Activated CD4-positive, alpha-beta memory T cell treated with anti-CD3 and anti-CD28 coated beads for 36 hours (primary cell): ENCODE data around the gene RNF113B. TPM values are rescaled to one million over a fixed set of nuclear protein-coding genes. Genes with fewer than 3 reads are reported as not detected.

Experiments used
- CTCF ChIA-PET: fragments of 350-600 bp; sonication (Branson Sonifier 250); formaldehyde crosslinking; loops from one replicate; lab custom pipeline; 2021; ENCODE audit warnings: antibody characterized with exemption, inconsistent platforms; lab: Charles Lee
- POLR2A ChIA-PET: fragments of 350-600 bp; sonication (Branson Sonifier 250); formaldehyde crosslinking; loops from one replicate; lab custom pipeline; 2021; ENCODE audit warnings: antibody characterized with exemption; lab: Charles Lee
- DNase-seq: peaks from one replicate; pipeline ENCODE4 v3.0.0-alpha.2; 2020
- H3K27ac Mint-ChIP-seq: one replicate; pipeline ENCODE4 v1.8.0; 2021; ENCODE audit warnings: mixed read lengths
- H3K27me3 Mint-ChIP-seq: one replicate; pipeline ENCODE4 v1.8.0; 2021; ENCODE audit warnings: mixed read lengths
- H3K36me3 Mint-ChIP-seq: one replicate; pipeline ENCODE4 v1.8.0; 2021; ENCODE audit warnings: mixed read lengths
- H3K4me1 Mint-ChIP-seq: one replicate; pipeline ENCODE4 v1.8.0; 2021; ENCODE audit warnings: low read depth, mixed read lengths
- H3K4me3 Mint-ChIP-seq: one replicate; pipeline ENCODE4 v1.8.0; 2021; ENCODE audit warnings: mild to moderate bottlenecking, mixed read lengths
- H3K9me3 Mint-ChIP-seq: one replicate; pipeline ENCODE4 v1.8.0; 2021; ENCODE audit warnings: mixed read lengths
- intact Hi-C: fragments of 100-400 bp; cut with micrococcal nuclease; formaldehyde crosslinking; loops from one replicate; pipeline ENCODE4 v1.15.1; 2023
- total RNA-seq, 2 experiments: library from RNA; stranded (reverse); gene quantifications; one replicate each; pipeline ENCODE4 v1.2.3, GENCODE V29; 2021

The RNF113B gene
- total RNA-seq, 2 experiments from 2014 or later = not detected

DNA sequence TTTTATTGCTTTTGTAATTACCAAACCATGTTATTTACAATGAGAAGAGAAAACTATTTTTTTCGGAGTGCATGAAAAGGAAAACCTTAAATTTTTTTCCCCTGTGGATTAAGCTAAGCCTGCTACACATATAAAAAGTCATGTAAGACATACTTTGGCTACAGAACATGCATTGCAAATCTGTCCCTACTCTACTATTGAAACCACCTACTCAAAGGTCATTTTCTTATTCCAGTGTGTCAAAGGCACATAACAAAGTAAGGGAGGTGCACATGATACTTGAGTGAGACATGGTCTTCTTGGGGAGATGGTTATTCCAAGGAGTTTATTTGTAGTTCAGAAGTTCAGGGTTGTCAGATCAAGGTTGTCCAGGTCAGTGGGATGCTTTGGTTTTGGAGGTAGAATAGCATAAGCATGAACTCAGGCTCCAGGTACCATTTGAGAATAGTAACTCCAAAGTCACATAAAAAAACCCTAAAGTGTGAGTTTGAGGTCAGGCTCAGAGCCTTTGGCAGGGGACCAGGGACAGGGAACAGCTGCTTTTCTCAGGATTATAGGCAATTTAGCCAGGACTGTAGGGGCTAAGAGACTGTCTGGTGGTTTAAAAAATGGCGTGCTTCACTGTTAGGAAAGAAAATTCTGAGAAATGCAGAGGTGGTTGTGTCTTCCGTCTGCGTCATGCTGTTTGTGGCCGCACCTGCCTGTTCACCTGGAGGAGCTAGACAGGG is 18.7 kb downstream of the RNF113B start:
- no peaks in the 10 kb centered on the region for H3K9me3 Mint-ChIP-seq
- intact Hi-C loops = no loop called here
- H3K4me1 Mint-ChIP-seq = no peaks in the 10 kb centered on the region
- CTCF ChIA-PET = no interaction called here
- POLR2A ChIA-PET = no interaction called here
- no peak for DNase-seq
- H3K4me3 Mint-ChIP-seq = no peak overlapping the region
- no peak overlapping the region for H3K27ac Mint-ChIP-seq
- peaks cover 6% of the 10 kb centered on the region for H3K27me3 Mint-ChIP-seq
- H3K36me3 Mint-ChIP-seq = no peaks in the 10 kb centered on the region

DNA sequence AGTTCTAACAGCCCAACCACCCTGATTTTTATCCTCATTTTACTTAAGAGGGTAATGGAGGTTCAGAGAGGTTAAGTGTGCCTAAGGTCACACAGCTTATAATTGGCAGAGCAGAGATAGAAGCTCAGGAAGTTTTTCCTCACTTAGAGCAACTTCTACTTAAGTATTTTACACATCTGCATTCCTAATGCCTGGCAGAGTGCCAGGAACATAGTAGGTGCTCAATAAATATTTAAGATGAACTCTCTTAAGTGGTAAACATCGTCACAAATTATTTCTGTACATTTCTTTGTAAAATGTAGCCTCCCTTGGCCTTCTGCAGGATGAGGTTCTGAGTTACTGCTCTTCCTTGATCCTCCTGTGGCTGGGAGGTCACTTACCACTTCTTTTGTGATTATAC is 19.5 kb downstream of the RNF113B start:
- Mint-ChIP-seq H3K9me3 (no peaks in the 10 kb centered on the region), H3K27ac (no peak overlapping the region), H3K4me3 (no peak overlapping the region), H3K27me3 (peaks cover 10% of the 10 kb centered on the region), H3K36me3 (no peaks in the 10 kb centered on the region), H3K4me1 (no peaks in the 10 kb centered on the region)
- POLR2A ChIA-PET = no interaction called here
- CTCF ChIA-PET = no interaction called here
- DNase-seq = no peak
- intact Hi-C loops = no loop called here

DNA sequence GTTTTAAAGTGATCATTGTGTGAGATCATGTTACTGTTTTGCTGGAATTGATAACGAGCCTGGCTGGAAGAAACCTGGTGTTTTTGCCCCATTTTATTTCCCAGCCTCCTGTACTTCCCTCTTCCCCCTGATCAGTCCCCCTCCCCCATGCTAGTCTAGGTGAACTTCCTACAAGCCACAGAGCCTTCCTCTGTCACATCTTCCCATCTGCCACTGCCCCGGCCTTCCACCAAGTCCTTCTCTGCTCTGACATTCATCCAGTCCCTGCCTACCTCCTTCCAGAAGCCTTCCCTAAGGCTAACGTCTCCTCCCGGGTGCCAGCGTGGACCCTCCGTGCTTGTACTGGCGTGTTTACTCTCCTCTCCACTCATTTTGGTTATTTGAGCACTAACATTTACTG is 19.9 kb downstream of the RNF113B start:
- CTCF ChIA-PET = no interaction called here
- POLR2A ChIA-PET = no interaction called here
- intact Hi-C loops = no loop called here
- Mint-ChIP-seq H3K27me3 (peaks cover 13% of the 10 kb centered on the region), H3K4me1 (no peaks in the 10 kb centered on the region), H3K9me3 (no peaks in the 10 kb centered on the region), H3K27ac (no peak overlapping the region), H3K4me3 (no peak overlapping the region), H3K36me3 (no peaks in the 10 kb centered on the region)
- DNase-seq = no peak

GRCh38 chr13:98156259-98156658 is 20.8 kb downstream of the RNF113B start:
- CTCF ChIA-PET = interaction anchor here (0.6 kb wide), 1 partner anchor 34 kb away, joined by 3 read pairs; no protein-coding TSS in a partner anchor
- Mint-ChIP-seq H3K4me1 (no peaks in the 10 kb centered on the region), H3K36me3 (no peaks in the 10 kb centered on the region), H3K9me3 (no peaks in the 10 kb centered on the region), H3K27me3 (peaks cover 19% of the 10 kb centered on the region), H3K4me3 (no peak overlapping the region), H3K27ac (no peak overlapping the region)
- intact Hi-C loops = no loop called here
- POLR2A ChIA-PET = no interaction called here
- no peak for DNase-seq

GRCh38 chr13:98155475-98156109 is 21.5 kb downstream of the RNF113B start:
- ChIA-PET CTCF (no interaction called here), POLR2A (no interaction called here)
- intact Hi-C loops = no loop called here
- Mint-ChIP-seq H3K9me3 (no peaks in the 10 kb centered on the region), H3K4me1 (no peaks in the 10 kb centered on the region), H3K27ac (no peak overlapping the region), H3K36me3 (no peaks in the 10 kb centered on the region), H3K27me3 (peaks cover 21% of the 10 kb centered on the region), H3K4me3 (no peak overlapping the region)
- no peak for DNase-seq

- CTCF ChIA-PET = no interaction called here
These were observed 26.1 kb downstream of the RNF113B start for GRCh38 chr13:98150832-98151479.

DNA sequence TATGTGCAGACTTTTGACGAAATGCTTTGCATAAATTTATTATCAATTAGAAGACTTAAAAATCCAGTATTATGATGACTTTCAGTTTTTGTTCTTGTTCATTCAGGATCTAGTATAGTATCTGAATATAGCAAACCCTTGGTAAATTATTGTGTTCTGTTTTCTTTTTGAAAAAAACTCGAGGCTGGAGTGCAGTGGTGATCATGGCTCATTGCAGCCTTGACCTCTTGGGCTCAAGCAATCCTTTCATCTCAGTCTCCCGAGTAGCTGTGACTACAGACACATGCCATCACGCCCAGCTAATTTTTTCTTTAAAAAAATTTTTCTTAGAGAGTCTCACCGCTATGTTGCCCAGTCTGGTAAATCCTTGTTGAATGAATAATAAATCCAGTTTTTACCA is 29.5 kb downstream of the RNF113B start:
- intact Hi-C loops = loop anchor here (10.0 kb wide), 2 partner anchors 527 to 713 kb away; partner anchors contain the start of gene RAP2A
- no peaks in the 10 kb centered on the region for H3K9me3 Mint-ChIP-seq
- H3K27ac Mint-ChIP-seq = no peak overlapping the region
- peaks cover 38% of the 10 kb centered on the region for H3K27me3 Mint-ChIP-seq
- ChIA-PET CTCF (no interaction called here), POLR2A (no interaction called here)
- H3K36me3 Mint-ChIP-seq = no peaks in the 10 kb centered on the region
- H3K4me1 Mint-ChIP-seq = peaks cover 5% of the 10 kb centered on the region
- no peak overlapping the region for H3K4me3 Mint-ChIP-seq
- no peak for DNase-seq

More at GRCh38 chr13:98150832-98151479, 26.1 kb downstream of the RNF113B start:
- POLR2A ChIA-PET = no interaction called here
- Mint-ChIP-seq H3K27me3 (peaks cover 26% of the 10 kb centered on the region), H3K4me3 (no peak overlapping the region), H3K9me3 (no peaks in the 10 kb centered on the region), H3K36me3 (no peaks in the 10 kb centered on the region), H3K4me1 (no peaks in the 10 kb centered on the region), H3K27ac (no peak overlapping the region)
- DNase-seq = no peak
- intact Hi-C loops = no loop called here

DNA sequence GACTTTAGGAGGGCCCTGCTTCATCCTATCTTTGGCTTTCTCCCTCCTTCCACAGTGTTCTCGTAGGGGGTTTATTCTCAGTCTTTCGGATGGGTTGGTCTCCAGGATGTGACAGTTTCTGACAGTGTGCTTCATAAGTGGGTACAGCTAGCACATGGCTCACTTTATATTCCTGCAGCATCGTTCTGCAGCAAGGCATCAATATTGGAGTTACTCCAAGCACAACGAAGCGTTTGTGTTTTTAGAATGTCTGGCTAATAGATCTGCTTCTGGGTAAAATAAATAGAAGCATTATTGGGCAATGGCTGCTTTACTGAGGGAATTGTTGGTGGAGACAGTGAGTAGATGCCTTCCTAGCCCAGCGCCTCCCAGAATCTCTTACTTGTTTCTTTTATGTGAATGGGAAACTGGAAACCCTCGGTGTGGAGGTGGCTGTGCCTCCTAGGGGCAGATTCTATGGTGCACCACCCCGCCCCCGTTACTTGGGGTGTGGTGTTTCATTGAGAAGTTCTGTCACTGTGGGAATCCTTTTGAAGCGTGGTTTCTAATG is 32.2 kb downstream of the RNF113B start:
- peaks cover 43% of the 10 kb centered on the region for H3K27me3 Mint-ChIP-seq
- no peaks in the 10 kb centered on the region for H3K36me3 Mint-ChIP-seq
- no peak for DNase-seq
- CTCF ChIA-PET = no interaction called here
- no peaks in the 10 kb centered on the region for H3K9me3 Mint-ChIP-seq
- no peak overlapping the region for H3K27ac Mint-ChIP-seq
- POLR2A ChIA-PET = no interaction called here
- intact Hi-C loops = loop anchor here (5.0 to 10.0 kb wide), 3 partner anchors 168 to 710 kb away; partner anchors contain the start of gene RAP2A
- peaks cover 5% of the 10 kb centered on the region for H3K4me1 Mint-ChIP-seq
- no peak overlapping the region for H3K4me3 Mint-ChIP-seq

- H3K4me3 Mint-ChIP-seq = peak overlapping the region; percentile 58
- peaks cover 47% of the 10 kb centered on the region for H3K27me3 Mint-ChIP-seq
- H3K27ac Mint-ChIP-seq = no peak overlapping the region
- H3K36me3 Mint-ChIP-seq = no peaks in the 10 kb centered on the region
- CTCF ChIA-PET = no interaction called here
- intact Hi-C loops = loop anchor here (5.0 to 10.0 kb wide), 3 partner anchors 167 to 709 kb away; partner anchors contain the start of gene RAP2A
- no peak for DNase-seq
- H3K9me3 Mint-ChIP-seq = no peaks in the 10 kb centered on the region
- peaks cover 5% of the 10 kb centered on the region for H3K4me1 Mint-ChIP-seq
- POLR2A ChIA-PET = no interaction called here
These were observed 32.9 kb downstream of the RNF113B start for GRCh38 chr13:98144027-98144741.

DNA sequence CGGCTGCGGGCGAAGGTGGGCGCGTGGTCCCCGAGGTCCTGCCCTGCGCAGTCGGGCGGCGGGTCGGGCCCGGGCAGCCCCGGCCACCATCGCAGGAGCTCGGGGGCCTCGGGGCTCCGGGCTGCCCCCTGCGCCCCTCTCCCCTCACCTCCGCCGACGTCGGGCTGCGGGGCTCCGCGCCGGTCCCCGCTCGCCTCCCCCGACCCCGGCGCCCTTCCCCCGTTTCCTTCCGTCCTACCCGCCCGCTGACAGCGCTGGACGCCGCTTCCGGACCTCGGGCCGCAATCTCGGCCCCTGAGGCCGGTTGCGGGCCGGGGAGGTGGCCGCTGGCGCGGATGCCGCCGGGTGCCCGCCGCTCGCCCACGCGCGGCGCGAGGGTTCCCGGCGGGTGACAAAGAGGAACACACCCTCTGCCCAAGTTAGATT is 33.5 kb downstream of the RNF113B start:
- intact Hi-C loops = loop anchor here (5.0 to 10.0 kb wide), 3 partner anchors 166 to 709 kb away; partner anchors contain the start of gene RAP2A
- Mint-ChIP-seq H3K4me1 (peaks cover 5% of the 10 kb centered on the region), H3K4me3 (peak overlapping the region; percentile 58), H3K27ac (no peak overlapping the region), H3K27me3 (peaks cover 48% of the 10 kb centered on the region), H3K9me3 (no peaks in the 10 kb centered on the region), H3K36me3 (no peaks in the 10 kb centered on the region)
- ChIA-PET POLR2A (no interaction called here), CTCF (no interaction called here)
- no peak for DNase-seq

- no peak for DNase-seq
- Mint-ChIP-seq H3K4me1 (peaks cover 5% of the 10 kb centered on the region), H3K36me3 (no peaks in the 10 kb centered on the region), H3K9me3 (no peaks in the 10 kb centered on the region), H3K27me3 (peaks cover 51% of the 10 kb centered on the region), H3K4me3 (no peak overlapping the region), H3K27ac (no peak overlapping the region)
- ChIA-PET CTCF (no interaction called here), POLR2A (no interaction called here)
- intact Hi-C loops = loop anchor here (5.0 to 10.0 kb wide), 3 partner anchors 166 to 708 kb away; partner anchors contain the start of gene RAP2A
These were observed 33.9 kb downstream of the RNF113B start for GRCh38 chr13:98143157-98143553.
